Stimulated activated CD8-positive, alpha-beta memory T cell treated with anti-CD3 and anti-CD28 coated beads, Interleukin-4, amount 100 ng/mL, for 4 hours (primary cell): ENCODE results near the gene ACP3.

Source experiments
- DNase-seq, 2 donors: peaks; one replicate each; pipeline ENCODE4 v3.0.0-alpha.2; 2020; ENCODE audit warnings: low read depth in 2 of 2, low spot score in 1 of 2

Gene ACP3

DNA sequence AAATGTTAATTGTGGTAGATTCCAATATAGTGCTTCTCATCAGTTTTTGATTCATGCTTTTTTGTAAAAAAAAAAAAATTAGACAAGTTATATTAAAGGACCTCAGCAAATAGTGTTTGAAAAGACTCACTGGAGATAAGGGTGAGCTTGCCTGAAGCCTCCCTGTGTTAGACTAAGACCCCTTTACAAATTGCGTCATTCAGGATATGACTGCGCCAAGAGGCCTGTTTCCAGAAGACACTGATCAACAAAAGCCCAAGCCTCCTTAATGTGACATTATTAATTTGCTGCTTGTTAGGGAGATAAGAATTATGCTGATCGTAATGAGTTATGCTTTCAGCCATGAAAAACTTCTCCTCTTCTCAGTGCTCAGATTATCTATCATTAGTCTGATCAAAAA, 87.1 kb downstream of the ACP3 start:
- no peak for DNase-seq

DNA sequence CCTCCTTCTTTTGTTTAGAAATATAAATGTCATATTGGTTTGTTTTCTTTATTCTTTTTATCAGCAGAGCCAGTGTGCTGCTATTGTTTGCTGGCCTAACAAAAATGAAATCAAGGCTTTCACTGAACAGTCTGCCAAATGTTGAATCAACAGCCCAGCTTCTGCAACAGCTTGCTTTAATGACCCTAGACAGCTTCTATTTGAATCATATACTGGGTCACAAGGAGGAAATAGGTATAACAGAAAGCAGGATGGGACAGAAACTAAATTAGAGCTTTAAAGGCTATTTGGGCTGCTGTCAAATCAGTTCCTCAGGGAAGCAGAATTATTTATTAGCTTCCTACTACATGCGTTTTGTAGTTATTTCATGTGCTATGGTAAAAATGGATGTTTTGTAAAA, 88.0 kb downstream of the ACP3 start:
- DNase-seq, result no peak

DNA sequence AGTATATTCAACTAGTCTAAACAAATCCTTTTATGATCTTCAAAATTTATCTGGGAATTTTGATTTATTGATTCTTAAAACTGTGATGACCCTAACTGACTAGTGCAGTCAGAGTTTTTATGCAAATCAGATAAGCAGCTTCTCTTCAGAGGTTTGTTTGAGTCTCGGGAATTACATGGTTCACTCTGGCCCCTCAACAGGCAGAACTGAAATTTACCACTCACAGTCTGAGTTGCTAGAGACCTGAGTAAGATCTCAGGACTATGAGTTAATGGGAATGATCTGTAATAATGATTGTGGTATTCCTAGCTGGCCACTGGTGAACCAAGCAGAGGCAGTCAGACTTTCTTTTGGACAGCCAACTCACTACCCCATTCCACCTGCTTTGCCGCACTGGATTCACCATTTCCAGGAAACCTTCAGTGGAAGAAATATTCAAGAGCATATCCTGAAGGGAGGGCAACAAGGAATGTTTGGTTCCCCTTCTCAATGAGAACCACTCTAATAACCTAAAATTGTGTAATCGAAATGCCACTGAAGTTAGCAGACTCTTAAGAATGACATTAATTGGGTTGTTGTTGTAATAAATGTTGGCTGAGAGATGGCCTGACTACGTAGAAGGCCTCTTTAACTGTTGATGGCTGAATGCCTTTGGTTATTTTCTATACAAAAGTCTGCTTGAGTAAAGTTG, 88.5 kb downstream of the ACP3 start:
- DNase-seq, result no peak

DNA sequence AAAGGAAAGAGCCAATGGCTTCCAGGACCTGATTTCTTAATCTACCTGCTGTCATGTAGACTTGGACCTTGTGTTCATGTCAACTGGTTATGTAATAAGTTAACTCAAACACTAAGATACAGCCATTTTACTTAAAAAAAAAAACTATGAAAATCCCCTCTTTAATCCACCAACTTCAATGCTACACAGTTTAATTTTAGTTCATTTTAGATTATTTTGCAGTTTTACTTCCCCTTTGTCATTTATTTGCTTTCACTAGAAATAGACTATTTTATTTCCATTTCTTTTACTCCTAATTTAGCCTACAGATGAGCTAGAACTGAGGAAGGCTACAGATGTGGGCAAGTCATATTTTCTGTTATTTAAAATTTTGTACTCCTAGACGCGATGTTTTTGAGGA, 89.4 kb downstream of the ACP3 start:
- no peak for DNase-seq

DNA sequence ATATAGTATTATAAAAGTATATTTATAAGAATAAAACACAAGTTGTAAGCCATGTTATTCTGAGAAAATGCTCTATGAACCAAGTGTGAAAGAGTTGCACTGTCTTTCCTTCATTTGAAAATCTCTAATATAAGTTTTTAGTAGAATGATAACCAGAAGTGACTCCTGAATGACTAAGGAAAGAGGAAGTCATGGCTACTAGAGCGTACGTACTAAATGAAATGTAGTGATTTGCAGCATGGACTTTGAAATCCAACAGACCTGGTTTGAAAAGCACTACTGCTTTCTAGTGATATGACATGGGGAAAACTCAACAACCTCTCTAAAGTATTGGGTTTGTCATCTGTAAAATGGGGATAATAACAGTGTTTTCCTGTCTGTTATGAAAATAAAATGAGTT, 89.8 kb downstream of the ACP3 start:
- DNase-seq, result no peak
